NOMO-1 treated with dmso at 0.1 percent for 144 hours (cell line): ENCODE measurements around the gene ARMH4.
"Not testable (repeated sequence)": the region's sequence is repeated elsewhere in the genome, so short reads cannot be mapped to it uniquely, and the experiment has no call there.

Source experiments
- DNase-seq: peaks from one replicate; lab custom pipeline; 2025; ENCODE audit not compliant: unreplicated experiment; lab: John Stamatoyannopoulos, UW

The ARMH4 gene

DNA sequence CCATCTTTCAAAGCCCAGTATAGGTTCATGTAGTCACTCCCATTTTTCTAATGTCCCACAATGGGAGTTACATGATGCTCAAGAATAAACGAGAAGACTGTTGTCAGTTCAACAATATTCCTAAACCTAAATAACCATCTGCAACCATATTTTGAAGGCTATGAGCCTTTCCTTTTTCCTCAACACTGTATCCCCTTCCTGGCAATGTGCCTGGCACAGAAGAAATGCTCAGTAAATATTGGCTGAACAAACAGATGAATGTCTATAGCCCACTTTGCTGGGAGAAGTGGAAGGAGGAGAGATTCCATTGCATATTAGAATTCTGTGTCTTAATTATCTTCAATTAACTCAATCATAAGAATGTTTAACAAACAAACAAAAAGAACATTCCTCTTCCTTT is 6.1 kb downstream of the ARMH4 start:
- no peak for DNase-seq

DNA sequence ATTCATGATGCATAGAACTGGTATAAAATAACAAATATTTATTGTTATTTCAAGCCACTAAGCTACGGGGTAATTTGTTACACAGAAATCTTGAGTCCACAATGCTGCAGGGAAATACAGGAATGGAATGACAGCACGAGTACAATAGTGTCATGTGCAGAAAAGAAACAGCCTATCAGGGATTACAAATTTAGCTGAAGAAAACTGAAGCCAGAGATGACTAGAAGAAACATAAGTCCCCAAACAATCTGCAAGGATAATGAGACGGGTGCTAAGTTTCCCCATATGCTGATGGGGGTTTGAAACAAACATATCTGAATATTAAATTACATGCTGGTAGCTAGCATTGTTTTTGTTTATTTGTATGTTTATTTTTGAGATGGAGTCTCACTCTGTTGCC is 8.9 kb downstream of the ARMH4 start:
- no peak for DNase-seq

DNA sequence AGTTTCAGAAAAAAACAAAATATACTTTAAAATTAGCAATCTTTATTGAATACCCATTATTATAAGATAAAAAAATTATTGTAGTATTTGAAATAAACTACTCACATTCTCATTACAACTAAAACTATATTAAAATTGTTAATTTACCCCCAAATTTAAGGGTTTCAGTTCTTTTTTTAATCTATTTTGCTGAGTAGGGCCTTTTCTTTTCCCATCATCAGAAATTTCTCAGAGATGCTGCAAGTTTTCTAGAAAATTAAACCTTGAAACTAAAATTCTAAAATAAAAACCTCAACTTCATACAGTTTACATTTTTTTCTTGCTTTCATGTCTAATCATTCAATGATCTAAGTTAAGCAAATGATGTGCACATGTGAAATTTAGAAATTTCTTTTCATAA is 10.1 kb downstream of the ARMH4 start:
- DNase-seq, result no peak

DNA sequence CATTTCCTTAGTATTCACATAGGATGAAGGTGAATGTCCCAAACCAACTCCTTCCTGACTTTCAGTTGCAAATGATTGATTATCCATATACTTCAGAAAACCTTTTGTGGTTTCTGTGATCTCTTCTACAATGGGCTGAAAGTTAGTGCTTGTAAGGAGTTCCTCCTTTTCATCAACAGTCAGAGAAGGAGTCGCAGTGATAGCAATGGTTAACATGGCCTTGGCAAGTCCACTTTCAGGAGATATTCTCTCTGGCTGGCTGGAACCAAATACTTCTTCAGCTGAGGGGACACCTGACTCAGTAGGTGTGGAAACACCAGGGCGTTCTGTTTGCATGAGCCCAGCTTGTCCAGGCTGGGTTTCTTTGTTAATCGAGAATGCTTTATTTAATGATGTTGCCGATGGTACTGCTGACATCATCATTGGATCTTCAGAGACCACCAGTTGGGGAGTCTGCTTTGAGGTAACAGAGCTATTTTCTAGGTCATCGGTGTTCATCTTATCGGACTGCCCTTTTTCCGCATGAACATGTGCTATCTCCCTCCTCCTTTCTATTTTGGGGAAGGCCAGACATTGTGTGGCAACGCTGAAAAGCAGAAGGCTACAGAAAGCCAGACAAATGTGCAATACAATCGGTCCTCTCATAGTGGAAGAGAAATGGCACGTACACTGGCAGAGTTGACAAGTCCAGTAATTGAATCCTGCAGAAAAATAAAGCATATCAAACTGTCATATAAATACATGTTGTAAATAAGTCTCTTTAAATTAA is 13.1 kb downstream of the ARMH4 start:
- DNase-seq, result peak; percentile 62

DNA sequence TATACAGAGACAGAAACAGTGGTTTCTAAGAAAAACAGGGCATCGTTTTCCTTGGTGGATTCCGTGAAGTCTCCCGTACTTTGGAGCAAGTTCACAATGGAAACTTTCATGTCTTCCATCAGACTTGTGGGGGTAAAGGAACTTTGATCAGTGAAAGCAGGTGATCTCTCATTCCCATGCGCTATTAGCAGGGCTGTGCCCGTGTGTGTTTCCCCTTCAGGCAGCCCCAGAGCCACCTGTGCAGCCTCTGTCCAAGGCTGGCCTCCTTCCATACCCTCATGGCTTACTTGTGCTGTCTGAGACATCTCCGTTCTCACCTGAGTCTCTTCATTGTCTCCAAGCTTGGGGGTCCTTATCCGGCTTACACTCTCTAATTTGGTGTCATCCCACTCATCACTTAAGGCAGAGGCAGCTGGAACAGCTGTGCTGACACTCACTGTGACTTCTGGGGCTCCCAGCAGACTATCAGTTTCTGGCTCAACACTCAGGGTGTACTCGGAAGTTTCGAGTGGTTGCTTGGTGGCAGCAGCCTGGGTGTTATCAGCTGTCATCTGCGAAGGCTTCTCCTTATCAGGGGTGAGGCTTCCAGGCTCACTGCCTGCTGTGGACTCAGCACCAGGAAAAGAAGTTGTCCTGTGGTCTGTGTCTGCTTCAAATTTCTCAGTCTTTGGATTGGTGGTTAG is 13.8 kb downstream of the ARMH4 start:
- DNase-seq, result no peak

DNA sequence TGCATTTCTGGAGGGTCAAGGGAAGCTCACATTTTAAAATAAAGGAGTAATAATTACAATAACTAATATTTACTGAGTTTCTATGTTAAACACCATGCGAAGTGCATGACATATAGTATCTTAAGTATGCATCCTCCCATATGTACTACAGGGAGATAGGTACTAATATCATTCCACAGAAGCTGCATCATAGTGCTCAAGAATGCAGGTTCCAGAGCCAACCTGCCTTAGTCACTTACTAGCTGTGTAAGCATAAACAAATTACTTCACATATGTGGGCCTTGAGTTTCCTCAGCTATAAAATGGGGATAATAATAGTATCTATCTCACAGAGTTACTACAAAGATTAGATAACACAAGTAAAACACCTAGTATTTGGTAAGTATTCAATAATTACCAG is 18.3 kb downstream of the ARMH4 start:
- DNase-seq, result no peak

DNA sequence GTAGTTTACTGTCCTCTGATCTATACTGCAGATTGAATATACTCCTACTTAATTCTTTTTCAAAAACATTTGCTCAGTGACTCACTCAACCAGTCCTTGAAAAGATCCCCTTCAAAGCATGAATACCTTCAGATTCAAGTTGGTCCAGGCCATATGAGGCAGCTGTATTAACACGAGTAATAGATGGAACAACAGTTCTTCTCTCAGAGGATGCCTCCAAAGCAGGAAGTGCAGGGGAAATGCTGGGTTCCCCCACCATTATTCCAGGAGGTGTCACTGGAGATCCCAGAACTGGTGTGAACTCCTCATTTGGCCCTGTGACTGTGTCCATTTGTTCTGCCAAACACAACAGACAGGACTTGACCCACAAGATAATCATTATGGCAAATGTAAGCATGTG is 20.6 kb downstream of the ARMH4 start:
- no peak for DNase-seq

DNA sequence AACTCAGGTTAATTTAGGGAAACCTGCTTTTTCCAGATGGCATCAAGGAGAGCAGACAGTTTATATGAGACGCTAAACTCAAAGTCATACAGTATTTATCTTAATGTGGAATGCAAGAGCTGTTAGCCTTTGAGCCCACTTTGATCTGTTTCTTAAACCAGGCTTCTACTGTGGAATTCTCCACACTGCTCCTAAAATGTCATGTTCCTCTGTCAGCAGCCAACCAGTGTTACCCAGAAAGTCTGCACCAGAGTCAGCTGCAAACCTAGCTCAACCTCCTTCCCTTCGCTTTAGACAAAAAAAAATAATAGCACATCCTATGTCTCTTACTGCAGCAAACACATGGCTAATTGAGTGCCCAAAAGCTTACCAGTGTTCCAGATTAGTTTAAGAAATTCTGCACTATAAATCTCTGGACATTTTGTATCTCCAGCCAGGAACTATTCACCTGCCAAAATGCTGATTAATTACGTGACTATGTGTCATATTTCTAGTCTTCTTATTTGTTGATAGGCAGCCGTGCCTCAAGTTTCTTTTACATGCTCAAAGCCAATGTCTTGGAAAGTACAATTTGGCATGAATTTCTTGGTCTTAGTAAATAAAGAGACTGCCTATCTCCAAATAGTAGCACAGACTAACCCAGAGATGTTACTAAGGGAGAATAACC is 21.8 kb downstream of the ARMH4 start:
- DNase-seq, result no peak

DNA sequence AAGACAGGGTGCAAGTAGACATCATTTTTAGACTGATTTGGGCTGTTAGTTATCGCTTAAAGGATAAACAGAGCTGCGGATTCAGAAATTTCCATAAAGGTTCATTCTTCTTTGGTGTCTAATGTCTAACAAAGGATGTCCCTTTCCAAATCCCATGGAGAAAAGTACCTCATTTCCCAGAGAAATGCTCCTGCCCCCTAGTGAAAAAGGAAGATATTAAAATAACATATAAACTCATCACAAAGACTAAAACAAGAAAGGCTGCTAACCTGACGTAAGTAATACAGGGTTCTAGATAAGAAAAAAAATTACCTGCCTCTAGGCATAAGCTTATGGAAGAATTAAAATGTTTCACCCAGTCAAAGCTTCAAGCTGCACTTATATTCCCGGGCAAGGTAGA is 22.8 kb downstream of the ARMH4 start:
- no peak for DNase-seq

DNA sequence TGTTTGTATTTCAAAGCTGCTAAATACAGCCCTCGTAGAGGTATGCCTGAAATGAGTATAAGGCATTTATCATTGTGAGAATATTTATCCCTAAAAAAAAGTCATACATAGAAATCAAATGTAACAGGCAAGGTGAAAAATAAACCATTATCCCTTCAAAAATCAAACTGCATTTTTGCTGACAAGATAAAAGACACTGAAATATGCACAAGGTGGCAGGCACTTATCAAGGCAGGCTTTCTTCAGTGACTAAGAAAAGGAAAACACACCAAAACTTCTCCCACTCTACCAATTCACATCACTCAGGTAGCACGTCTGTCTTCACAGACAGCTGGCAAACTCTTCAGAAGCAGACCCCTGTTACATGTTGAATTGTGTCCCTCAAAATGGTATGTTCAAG is 23.6 kb downstream of the ARMH4 start:
- no peak for DNase-seq

DNA sequence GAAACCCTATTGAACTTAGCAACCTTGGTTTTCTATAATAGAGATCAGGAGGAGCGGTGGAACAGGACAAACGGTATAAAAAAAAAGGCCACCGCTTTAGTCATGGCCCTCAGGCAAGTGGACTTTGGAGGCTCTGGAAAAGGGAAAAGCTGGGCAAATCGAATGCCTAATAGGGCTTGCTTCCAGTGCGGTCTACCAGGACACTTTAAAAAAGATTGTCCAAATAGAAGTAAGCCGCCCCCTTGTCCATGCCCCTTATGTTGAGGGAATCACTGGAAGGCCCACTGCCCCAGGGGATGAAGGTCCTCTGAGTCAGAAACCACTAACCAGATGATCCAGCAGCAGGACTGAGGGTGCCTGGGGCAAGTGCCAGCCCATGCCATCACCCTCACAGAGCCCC is 29.5 kb downstream of the ARMH4 start:
- DNase-seq, result not testable (repeated sequence)

DNA sequence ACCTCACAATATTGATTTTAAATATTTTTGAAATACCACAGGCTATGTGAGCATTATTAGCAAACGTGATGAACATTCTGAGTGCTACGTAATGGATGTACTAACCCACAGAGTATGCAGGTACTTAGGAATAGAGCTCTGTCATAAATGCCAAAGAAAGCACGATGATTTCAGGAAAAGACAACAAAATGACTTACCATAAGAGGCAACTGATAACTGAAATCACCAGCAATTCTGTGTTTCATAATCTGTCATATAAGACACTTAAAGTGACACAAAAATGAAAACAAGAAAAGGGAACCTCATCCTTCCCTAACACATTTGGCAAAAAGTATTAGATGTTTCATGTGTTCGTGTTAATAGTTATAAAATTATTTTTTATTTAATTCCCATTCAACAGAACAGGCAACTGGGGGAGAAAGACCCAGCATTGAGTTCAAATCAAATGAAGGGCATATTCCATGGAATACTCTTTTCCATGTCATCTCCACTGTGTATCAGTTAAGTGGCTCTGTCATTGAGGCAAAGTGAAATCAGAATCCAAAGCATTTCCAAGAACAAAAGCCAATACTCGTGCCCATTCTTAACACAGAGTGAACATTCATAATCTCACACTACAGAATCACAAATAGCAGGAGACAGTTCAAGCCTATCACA is 30.4 kb downstream of the ARMH4 start:
- DNase-seq, result no peak

DNA sequence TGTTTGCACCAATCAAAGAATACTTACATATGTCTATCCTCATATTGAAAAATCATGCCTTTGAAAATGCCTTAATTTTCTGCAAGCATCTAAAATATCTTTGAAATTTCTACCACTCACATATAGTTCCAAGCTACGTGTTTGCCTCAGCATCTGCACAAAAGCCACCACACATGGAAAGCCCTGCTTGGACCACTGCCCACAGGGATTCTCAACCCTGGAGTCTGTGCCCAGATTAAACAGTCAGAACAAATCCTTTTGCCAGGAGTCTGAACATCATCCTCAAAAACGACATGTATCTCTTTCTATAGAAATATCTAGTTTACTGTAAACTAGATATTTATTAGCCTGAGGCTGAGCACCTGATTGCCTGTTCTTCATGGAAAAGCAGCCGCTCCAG is 32.6 kb downstream of the ARMH4 start:
- DNase-seq, result no peak

DNA sequence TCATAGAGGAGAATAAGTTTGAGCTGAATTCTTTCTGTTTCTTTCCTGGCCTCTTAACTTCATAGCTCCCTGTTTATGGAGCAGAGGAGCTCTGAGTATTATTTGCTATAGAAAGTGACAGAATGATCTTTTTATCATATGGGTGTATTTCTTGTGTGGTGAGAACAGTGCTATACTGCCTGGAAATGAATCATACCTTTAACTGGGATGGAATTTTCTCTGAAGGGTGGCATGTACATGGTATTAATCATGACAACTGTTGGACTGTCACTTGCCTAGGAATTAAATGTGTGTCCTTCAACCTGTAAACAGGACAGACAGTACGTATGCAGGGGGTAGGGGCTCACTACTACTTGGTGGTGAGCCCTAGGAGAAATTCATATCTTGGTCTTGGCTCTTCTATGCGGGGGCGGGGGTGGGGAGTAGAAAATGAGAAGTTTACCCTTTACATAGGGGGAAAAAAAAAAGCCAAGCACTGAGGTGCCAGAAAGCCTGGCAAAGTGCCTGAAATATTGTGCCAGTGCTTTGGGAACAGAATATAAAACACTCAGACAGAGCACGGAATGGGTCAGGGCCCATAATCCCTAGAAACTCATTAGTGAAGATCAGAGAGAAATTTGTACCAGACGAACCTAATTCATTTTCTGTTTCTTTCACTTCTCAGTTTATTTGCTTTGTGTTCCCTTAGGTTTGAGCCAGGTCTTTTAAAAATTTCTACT is 33.8 kb downstream of the ARMH4 start:
- no peak for DNase-seq

DNA sequence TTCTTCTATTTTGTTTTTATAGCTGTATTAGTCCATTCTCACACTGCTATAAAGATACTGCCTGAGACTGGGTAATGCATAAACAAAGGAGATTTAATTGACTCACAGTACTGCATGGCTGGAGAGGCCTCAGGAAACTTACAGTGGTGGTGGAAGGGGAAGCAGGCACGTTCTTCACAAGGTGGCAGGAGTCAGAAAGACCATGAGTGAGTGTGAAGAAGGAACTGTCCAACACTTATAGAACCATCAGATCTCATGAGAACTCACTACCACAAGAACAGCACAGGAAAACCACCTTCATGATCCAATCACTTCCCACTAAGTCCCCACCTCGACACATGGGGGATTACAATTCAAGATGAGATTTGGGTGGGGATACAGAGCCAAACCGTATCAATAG is 42.3 kb downstream of the ARMH4 start:
- no peak for DNase-seq

DNA sequence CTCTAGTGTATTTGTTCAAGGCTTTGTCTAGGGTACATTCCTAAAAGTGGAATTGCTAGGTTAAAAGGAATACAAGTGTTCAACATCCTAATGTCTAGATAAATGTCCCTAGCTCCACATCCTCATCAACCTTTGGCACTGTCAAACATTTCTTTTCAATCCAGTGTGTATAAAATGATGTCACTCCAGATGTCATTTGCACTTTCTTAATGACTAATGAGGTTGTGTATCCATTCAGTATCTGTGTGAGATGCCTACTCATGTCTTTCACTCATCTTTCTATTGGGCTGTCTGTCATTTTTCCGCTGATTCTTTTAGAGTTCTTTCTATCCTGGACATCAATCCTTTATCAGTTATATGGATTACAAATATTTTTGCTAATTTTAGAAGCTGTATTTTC is 43.3 kb downstream of the ARMH4 start:
- no peak for DNase-seq

DNA sequence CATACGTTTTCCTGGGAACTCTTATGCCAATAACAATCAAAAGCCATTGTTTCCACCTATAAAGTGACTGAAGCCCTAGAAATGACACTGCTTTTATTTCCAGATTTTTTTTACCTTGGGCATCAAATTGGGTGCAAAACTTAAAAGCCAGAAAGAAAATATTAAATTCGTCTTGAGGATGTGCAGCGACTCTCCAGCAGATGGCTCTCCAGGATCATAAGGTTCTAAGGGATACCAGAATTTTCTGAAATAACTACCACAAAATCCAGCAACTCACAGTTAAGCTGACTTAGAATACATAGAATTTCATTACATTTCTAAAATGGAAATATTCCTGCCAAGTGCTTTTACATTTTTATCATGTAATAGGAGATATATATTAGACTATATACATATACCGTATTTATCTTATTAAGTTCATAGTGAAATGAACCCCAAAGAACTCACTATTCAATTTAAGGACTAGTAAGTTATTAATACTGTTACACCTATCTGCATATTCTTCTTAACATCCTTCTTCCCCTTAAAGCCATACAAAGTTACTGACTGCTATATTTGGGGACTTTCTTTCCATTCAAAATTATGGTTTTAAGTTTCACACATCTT is 44.0 kb downstream of the ARMH4 start:
- DNase-seq, result peak; percentile 27

DNA sequence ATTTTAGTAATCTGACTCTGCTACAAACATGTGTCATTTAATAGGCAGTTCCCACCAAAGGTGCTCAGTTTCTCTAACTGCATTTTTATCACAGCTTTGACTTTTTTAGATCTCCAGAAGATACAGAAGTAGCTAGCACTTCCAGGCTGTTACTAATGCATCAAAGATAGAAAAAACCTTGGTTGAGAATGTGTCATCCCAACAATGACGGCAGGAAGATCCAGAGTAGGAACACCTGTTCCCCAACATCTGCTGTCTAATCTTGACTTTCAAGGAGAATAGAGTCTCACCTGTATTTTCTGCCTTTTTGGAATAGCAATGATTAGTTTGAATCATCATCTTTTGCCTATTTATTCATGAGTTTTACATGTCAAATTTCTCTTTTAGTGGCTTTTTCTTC is 45.0 kb downstream of the ARMH4 start:
- no peak for DNase-seq

DNA sequence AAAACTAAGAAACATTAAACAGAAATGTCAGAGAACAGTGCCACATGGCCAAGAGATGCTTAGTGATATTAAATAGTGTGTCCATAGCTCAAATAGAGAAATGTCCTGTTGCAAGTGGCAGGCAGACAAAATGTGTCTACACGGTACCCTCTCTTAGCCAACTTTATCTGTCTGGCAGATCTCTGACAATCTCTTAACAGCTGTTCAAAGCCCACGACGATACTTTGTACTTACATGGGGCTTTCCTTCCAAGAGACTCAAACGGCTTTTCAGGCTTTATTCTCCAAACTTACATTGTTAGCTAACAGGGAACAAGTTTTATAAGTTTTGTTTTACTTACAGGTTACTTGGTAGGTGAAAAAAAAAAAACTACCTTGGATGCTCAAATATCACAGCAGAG is 45.6 kb downstream of the ARMH4 start:
- no peak for DNase-seq

DNA sequence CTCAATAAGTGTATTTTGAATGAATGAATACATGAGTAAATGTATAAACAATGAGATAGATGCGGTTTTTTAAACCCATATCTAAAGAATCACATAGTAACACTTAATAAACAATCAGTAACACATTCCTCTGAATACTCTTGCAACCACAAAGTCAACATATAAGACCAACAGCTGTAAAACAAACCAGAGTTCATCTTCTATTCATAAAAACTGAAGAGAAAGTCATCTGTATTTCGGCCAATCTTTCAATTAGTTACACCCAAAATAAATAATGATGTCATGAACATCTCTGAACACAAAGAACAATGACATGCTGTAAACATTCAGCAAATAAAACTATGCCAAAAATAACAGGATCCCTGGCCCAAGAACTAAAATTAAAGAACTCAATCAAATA is 47.2 kb downstream of the ARMH4 start:
- no peak for DNase-seq
